Fibroblast of peridontal ligament (primary cell): ENCODE data around the gene CA6.
"Not testable (repeated sequence)": the region's sequence is repeated elsewhere in the genome, so short reads cannot be mapped to it uniquely, and the experiment has no call there.

Experiments
- DNase-seq: peaks from one replicate; pipeline ENCODE4 v3.0.0-alpha.2; 2010; ENCODE audit errors: extremely low read depth

The CA6 gene

GRCh38 chr1:8969937-8970336, 24.3 kb downstream of the CA6 start:
- DNase-seq: no peak

GRCh38 chr1:8970870-8971337, 25.2 kb downstream of the CA6 start:
- DNase-seq: no peak

- no peak for DNase-seq
Measured at GRCh38 chr1:8974551-8974950, 28.9 kb downstream of the CA6 start.

- no peak for DNase-seq
Measured at GRCh38 chr1:8976338-8976737, 30.7 kb downstream of the CA6 start.

- DNase-seq: peak; percentile 47
Measured at GRCh38 chr1:8976896-8977450, 31.3 kb downstream of the CA6 start.

- DNase-seq: no peak
Measured at GRCh38 chr1:8980656-8981055, 35.0 kb downstream of the CA6 start.

- no peak for DNase-seq
Measured at GRCh38 chr1:8981169-8981568, 35.5 kb downstream of the CA6 start.

GRCh38 chr1:8984203-8984602, 38.5 kb downstream of the CA6 start:
- no peak for DNase-seq

GRCh38 chr1:8984990-8985389, 39.3 kb downstream of the CA6 start:
- DNase-seq: no peak

GRCh38 chr1:8985915-8986813, 40.5 kb downstream of the CA6 start:
- DNase-seq: peak; percentile 95

- no peak for DNase-seq
Measured at GRCh38 chr1:8986814-8987190, 41.1 kb downstream of the CA6 start.

- peak; percentile 52 for DNase-seq
Measured at GRCh38 chr1:8987881-8988617, 42.4 kb downstream of the CA6 start.

- DNase-seq: no peak
Measured at GRCh38 chr1:8988618-8988967, 42.9 kb downstream of the CA6 start.

- DNase-seq: no peak
Measured at GRCh38 chr1:8989061-8989460, 43.4 kb downstream of the CA6 start.

GRCh38 chr1:8989821-8990220, 44.2 kb downstream of the CA6 start:
- no peak for DNase-seq

GRCh38 chr1:8992936-8993687, 47.4 kb downstream of the CA6 start:
- DNase-seq: no peak

GRCh38 chr1:8993962-8994675, 48.5 kb downstream of the CA6 start:
- DNase-seq: not testable (repeated sequence)

GRCh38 chr1:9001534-9002214, 56.0 kb downstream of the CA6 start:
- DNase-seq: not testable (repeated sequence)

GRCh38 chr1:9002215-9002560, 56.5 kb downstream of the CA6 start:
- not testable (repeated sequence) for DNase-seq

- no peak for DNase-seq
Measured at GRCh38 chr1:9004031-9004699, 58.5 kb downstream of the CA6 start.
